MCF 10A (cell line): ENCODE data around the gene PLD4. TPM values are rescaled to one million over a fixed set of nuclear protein-coding genes. Genes with fewer than 3 reads are reported as not detected.

Experiments used
- BruUV-seq: library from RNA; stranded (reverse); fragments of 400-500 nt; replicated peaks from 2 replicates; lab custom pipeline; 2021; lab: Mats Ljungman, UMichigan
- CTCF ChIA-PET: fragments of 300-600 bp; sonication (Branson Sonifier 250); formaldehyde crosslinking; extraction: SDS; loops from one replicate; lab custom pipeline; 2021; ENCODE audit warnings: antibody characterized with exemption, inconsistent platforms; lab: Yijun Ruan, JAX
- POLR2A ChIA-PET: fragments of 300-600, 350-650 bp; sonication (Branson Sonifier 250); formaldehyde crosslinking; extraction: SDS; loops from one replicate; lab custom pipeline; 2020; ENCODE audit warnings: antibody characterized with exemption, inconsistent platforms; lab: Yijun Ruan, JAX
- DNase-seq: peaks from one replicate; pipeline ENCODE4 v3.0.0-alpha.2; 2018; ENCODE audit not compliant: unreplicated experiment
- H3K27ac Mint-ChIP-seq: one replicate; pipeline ENCODE4 v1.8.0; 2022; ENCODE audit warnings: mild to moderate bottlenecking, low read depth, mixed read lengths; ENCODE audit not compliant: unreplicated experiment
- H3K27me3 Mint-ChIP-seq: one replicate; pipeline ENCODE4 v1.8.0; 2022; ENCODE audit warnings: mixed read lengths; ENCODE audit not compliant: insufficient read depth, unreplicated experiment
- H3K36me3 Mint-ChIP-seq: one replicate; pipeline ENCODE4 v1.8.0; 2022; ENCODE audit warnings: mild to moderate bottlenecking, moderate library complexity, mixed read lengths; ENCODE audit not compliant: insufficient read depth, unreplicated experiment
- H3K4me1 Mint-ChIP-seq: one replicate; pipeline ENCODE4 v1.8.0; 2022; ENCODE audit warnings: mixed read lengths; ENCODE audit not compliant: insufficient read depth, unreplicated experiment
- H3K4me3 Mint-ChIP-seq: one replicate; pipeline ENCODE4 v1.8.0; 2022; ENCODE audit warnings: mild to moderate bottlenecking, moderate library complexity, mixed read lengths; ENCODE audit not compliant: unreplicated experiment
- H3K9me3 Mint-ChIP-seq: one replicate; pipeline ENCODE4 v1.8.0; 2022; ENCODE audit warnings: mixed read lengths; ENCODE audit not compliant: unreplicated experiment
- CTCF ChIP-seq: fragments of 200-600 bp; IDR thresholded peaks from one replicate; pipeline ENCODE4 v1.8.0; 2022; ENCODE audit warnings: antibody characterized with exemption, mild to moderate bottlenecking; ENCODE audit not compliant: unreplicated experiment
- intact Hi-C: fragments of 100-400 bp; cut with micrococcal nuclease; formaldehyde crosslinking; loops from 2 replicates; pipeline ENCODE4 v1.14.1; 2022
- total RNA-seq: library from RNA; stranded (reverse); gene quantifications from 2 replicates; pipeline ENCODE4 v1.2.3, GENCODE V29; 2022

Gene PLD4
- total RNA-seq, 1 experiment from 2014 or later, result not detected

- CTCF ChIA-PET, result interaction anchor here (1.3 kb wide), 2 partner anchors 79 to 125 kb away, joined by 4 to 6 read pairs; no protein-coding TSS in a partner anchor
- no TSS peak for BruUV-seq
Observed at GRCh38 chr14:104965561-104966231, 41.0 kb downstream of the PLD4 start.

GRCh38 chr14:104966261-104966865 is 41.7 kb downstream of the PLD4 start:
- Mint-ChIP-seq H3K36me3 (peaks cover 75% of the 10 kb centered on the region), H3K4me1 (peaks cover 18% of the 10 kb centered on the region), H3K9me3 (no peaks in the 10 kb centered on the region), H3K4me3 (peak overlapping the region; percentile 92), H3K27me3 (no peaks in the 10 kb centered on the region), H3K27ac (peak overlapping the region; percentile 82)
- ChIA-PET POLR2A (interaction anchor here (0.6 to 11.4 kb wide), 6 partner anchors 18 to 125 kb away, joined by 3 to 636 read pairs (median 56); partner anchors contain the start of genes CDCA4 and CLBA1), CTCF (interaction anchor here (0.7 to 2.5 kb wide), 3 partner anchors 10 to 1588 kb away, joined by 3 to 11 read pairs (median 6); no protein-coding TSS in a partner anchor)
- no peak for TF ChIP-seq CTCF
- DNase-seq, result no peak
- BruUV-seq, result no TSS peak
- intact Hi-C loops, result no loop called here

More at GRCh38 chr14:104965561-104966231, 41.0 kb downstream of the PLD4 start:
- intact Hi-C loops, result no loop called here
- POLR2A ChIA-PET, result interaction anchor here (6.9 kb wide), 1 partner anchor 8 kb away, joined by 43 read pairs; no protein-coding TSS in a partner anchor
- no peaks in the 10 kb centered on the region for H3K27me3 Mint-ChIP-seq
- H3K4me1 Mint-ChIP-seq, result peaks cover 12% of the 10 kb centered on the region
- no peaks in the 10 kb centered on the region for H3K9me3 Mint-ChIP-seq
- DNase-seq, result no peak
- H3K36me3 Mint-ChIP-seq, result peaks cover 82% of the 10 kb centered on the region
- TF ChIP-seq CTCF, result no peak
- peak overlapping the region; percentile 16 for H3K27ac Mint-ChIP-seq
- peak overlapping the region; percentile 92 for H3K4me3 Mint-ChIP-seq

- CTCF ChIA-PET, result interaction anchor here (0.5 to 2.6 kb wide), 5 partner anchors 9 to 1589 kb away, joined by 3 to 11 read pairs (median 6); no protein-coding TSS in a partner anchor
- peaks cover 69% of the 10 kb centered on the region for H3K36me3 Mint-ChIP-seq
- intact Hi-C loops, result loop anchor here (1.0 kb wide), 1 partner anchor 71 kb away; no protein-coding TSS in a partner anchor
Observed at GRCh38 chr14:104966981-104967385, 42.3 kb downstream of the PLD4 start.

More at GRCh38 chr14:104966981-104967385, 42.3 kb downstream of the PLD4 start:
- no peaks in the 10 kb centered on the region for H3K9me3 Mint-ChIP-seq
- no peak for DNase-seq
- POLR2A ChIA-PET, result interaction anchor here (0.6 to 11.4 kb wide), 12 partner anchors 8 to 286 kb away, joined by 3 to 636 read pairs (median 14); partner anchors contain the start of genes AHNAK2, CDCA4 and CLBA1
- H3K27me3 Mint-ChIP-seq, result no peaks in the 10 kb centered on the region
- peak overlapping the region; percentile 82 for H3K27ac Mint-ChIP-seq
- no peak for TF ChIP-seq CTCF
- peak overlapping the region; percentile 92 for H3K4me3 Mint-ChIP-seq
- no TSS peak for BruUV-seq
- peaks cover 24% of the 10 kb centered on the region for H3K4me1 Mint-ChIP-seq
